GM10847 (cell line): ENCODE measurements around the gene CELA2A.

Source experiments
- POLR2A ChIP-seq: IDR thresholded peaks from 2 replicates; pipeline ENCODE4 v1.6.1; 2011; ENCODE audit not compliant: insufficient read length; ENCODE audit errors: extremely low read depth

Gene CELA2A

DNA sequence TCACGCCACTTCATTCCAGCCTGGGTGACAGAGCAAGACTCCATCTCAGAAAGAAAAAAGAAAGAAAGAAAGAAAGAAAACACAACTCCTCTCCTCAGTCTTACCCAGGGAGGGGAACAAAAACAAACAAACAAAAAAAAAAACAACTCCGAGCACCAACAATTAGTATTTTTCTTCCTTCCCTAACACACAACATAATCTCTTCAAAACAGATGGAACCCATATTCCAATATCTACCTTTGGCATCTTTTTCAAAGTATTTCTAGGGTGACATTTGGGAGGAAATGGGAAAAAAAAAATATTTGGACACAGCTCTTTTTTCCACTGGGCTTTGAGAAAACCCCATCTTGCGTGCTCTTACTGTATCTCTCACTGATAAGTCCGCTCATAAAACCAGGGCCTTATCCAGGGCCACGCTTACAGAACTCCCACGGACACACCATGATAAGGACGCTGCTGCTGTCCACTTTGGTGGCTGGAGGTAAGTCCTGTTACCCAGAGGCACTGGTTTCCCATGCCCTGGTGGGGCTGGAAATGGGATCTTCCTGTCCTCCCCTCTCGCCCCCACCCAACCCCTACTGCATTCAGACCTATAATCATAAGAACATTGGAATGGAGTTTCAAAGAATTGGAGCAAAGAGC, at the start of gene CELA2A:
Gene CELA2A, plus strand, starts transcription at position 420 of the 642 bp plus-strand sequence. Its CDS starts 22 bp downstream, at position 442.
- TF ChIP-seq POLR2A, result no peak

DNA sequence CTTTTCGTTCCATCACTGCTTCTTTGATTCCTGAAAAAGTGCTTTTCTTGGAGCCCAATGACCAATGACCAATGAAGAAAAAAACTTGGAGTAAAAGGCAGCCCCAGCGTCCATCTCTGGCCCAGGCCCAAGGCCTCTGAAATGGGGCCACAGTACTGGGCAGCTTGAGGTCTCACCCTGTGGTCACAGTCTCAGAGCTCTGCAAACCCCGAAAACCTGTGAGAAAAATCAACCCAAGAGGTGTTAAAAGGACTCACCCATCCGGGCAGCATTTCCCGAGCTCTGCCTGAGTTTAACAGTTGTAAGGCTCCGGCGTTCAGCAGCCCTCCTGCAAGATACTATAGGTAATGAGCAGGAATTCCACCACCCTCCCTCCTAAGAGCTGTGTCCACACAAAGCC, 49.0 kb upstream of the CELA2A start:
- no peak for TF ChIP-seq POLR2A

DNA sequence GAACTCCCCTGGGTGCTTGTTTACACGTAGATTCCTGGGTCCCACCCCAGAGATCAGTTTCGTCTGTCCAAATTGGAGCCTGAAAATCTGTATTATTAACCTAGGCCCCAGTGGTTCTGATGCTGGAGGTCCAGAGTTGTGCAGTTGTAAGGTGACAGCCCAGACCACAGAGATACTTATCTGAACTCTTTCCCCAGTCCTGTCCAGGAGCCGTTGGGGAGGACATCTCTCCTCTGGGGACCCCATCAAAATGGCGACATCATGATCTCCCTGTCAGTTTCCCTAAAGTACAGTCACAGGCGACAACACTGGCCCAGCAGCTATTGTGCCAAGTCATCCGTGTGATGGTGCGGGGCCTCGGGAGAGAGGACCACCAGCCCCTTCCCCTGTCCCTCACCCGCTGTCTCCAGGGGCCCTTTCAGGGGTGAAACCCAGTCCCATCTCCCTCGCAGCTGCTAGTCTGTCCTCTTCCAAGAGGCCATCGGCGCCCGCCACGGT, 47.6 kb upstream of the CELA2A start:
- TF ChIP-seq POLR2A, result no peak

DNA sequence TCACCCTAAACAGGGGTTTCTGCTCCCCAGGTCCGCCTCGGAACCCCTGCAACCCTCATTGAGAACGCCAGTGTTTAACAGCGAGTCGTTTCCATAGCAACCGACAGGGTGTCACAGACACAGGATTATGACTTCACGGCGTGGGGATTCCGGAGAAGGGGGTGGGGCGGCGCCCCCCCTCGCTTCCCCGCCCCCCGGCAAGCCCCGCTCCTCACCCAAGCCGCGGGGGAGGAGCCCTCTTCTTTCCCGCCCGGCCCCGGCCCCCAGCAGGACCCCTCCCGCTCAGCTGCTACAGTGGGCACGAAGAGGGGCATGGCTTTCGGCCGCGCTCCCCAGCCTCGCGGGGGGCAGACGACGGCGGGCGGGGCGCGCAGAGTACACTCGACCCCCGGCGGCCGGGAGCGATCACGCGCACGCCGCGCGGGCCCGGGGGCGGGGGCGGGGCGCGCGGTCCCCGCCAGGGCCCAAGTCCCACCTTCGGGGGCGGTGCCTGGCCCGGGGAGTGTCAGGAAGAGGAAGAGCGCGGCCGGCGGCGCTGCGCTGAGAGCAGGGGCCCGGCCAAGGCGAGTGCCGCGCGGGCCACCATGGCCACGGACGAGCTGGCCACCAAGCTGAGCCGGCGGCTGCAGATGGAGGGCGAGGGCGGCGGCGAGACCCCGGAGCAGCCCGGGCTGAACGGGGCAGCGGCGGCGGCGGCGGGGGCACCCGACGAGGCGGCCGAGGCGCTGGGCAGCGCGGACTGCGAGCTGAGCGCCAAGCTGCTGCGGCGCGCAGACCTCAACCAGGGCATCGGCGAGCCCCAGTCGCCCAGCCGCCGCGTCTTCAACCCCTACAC, 46.9 kb upstream of the CELA2A start, which contains the start of gene EFHD2:
Gene EFHD2, plus strand, starts transcription at position 501 of the 835 bp plus-strand sequence. Its CDS starts 84 bp downstream, at position 585.
- peak; percentile 86 for TF ChIP-seq POLR2A

DNA sequence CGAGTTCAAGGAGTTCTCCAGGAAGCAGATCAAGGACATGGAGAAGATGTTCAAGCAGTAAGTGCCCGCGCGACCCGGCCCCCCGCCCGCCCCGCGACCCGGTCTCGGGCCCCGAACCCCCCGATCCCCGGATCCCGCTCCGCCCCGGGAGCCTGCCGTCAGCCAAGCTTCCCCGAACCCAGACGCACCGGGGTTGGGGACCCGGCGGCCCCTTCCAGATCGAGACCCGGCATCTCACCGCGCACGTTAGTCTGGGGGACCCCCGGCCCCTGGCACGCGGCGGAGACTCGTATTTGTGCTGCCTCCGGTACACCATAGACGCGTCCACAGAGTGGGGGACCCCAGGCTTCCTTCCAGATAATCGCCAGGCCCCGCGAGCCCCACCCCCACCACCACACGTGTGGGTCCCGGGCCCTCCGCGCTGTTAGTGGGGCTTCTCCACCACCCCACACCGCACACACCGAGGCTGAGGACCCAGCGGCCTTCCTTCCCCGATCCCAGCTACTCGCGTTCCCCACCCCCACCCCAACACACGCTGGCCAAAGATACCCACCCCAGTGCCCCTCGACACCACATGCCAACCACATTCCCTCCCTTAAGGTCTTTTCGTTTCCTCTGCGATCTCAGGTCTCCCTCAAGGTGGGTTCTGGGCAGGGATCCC, 46.2 kb upstream of the CELA2A start:
- TF ChIP-seq POLR2A, result no peak

DNA sequence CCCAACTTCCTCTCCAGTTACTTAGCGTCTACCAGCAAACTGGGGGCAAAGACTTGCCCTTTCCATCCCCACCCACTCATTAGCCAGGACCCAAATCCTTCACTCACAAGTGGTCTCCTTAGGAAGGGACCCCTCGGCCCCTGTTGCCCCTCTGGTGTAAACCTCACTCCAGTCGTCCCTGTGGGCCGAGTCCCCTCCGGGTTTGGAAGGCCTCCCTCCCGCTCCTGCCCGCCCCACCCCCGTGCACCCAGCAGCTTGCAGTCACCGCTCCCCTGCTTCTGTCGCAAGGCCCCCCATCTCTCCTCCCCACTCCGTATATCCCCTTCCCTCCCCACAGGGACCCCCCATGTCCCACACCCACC, 45.7 kb upstream of the CELA2A start:
- no peak for TF ChIP-seq POLR2A

DNA sequence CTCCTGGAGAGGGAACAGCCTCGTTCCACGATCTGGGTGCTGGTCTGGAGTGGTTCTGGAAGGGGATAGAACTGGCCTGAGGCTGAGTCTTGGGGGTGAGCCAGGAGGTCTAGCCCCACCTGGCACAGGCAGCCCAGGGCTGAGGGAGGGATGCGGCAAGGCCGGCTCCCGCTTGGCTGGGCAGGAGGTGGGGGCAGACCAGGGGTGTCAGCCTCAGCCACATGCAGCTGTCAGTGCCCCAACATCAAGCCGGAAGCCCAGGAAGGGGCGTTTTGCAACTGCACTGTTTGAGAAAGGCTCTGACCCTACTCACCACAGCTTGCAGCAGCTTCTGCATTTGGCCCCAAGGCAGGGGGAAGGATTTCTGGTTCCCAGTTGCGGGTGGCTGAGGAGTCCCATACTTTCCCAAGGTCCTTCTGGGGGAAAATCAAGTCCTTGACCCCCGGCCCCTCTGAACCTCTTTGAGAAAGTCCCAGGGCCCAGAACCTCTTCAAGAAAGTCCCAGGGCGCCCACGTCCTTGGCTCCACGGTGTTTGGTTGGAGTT, 44.9 kb upstream of the CELA2A start:
- no peak for TF ChIP-seq POLR2A

DNA sequence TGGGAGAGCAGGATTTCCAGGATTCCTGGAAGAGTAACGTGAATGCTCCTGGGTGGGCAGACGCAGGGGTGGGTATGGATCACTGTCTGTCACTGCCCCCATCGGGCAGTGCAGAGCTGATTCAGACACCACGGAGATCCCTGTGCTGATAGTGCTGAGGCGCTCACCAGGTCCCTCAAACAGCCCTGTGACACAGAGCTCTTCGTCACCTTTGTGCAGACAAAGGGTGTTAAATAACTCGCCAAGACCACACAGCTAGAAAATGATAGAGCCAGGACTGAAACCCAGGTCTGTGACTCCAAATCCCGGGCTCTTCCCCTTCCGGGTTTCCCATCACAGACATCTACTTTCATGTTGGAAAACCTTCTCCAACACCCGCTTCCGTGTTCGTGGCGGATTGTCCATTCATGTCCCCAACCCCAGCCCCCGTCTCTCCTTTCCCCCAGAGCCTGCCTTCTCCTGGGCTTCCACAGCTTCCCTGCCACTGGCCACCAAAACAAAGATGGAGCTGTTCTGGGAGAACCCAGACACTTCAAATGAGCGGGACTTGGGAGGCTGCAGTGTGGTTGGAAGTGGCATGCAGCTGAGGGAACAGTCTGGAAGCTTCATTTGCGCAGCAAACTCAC, 44.2 kb upstream of the CELA2A start:
- no peak for TF ChIP-seq POLR2A

DNA sequence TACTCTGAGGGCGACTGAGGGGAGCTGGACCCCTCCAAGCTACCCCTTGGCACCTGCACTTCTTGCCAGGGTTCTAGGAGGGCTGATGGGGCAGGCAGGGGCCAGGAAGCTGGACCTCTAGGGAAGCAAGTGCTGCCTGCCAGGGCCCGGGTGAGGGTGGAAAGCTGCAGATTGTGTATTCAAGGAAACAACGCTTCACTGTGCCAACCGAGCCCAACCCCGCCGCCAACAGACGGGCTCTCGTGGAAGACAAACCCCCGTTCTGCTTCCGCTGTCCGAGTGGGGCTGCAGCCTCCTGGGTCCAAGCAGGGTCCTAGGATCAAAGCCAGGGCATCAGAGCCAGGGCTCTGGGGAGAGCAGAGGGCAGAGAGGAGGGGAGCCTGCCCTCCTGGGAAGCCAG, 43.7 kb upstream of the CELA2A start:
- no peak for TF ChIP-seq POLR2A

DNA sequence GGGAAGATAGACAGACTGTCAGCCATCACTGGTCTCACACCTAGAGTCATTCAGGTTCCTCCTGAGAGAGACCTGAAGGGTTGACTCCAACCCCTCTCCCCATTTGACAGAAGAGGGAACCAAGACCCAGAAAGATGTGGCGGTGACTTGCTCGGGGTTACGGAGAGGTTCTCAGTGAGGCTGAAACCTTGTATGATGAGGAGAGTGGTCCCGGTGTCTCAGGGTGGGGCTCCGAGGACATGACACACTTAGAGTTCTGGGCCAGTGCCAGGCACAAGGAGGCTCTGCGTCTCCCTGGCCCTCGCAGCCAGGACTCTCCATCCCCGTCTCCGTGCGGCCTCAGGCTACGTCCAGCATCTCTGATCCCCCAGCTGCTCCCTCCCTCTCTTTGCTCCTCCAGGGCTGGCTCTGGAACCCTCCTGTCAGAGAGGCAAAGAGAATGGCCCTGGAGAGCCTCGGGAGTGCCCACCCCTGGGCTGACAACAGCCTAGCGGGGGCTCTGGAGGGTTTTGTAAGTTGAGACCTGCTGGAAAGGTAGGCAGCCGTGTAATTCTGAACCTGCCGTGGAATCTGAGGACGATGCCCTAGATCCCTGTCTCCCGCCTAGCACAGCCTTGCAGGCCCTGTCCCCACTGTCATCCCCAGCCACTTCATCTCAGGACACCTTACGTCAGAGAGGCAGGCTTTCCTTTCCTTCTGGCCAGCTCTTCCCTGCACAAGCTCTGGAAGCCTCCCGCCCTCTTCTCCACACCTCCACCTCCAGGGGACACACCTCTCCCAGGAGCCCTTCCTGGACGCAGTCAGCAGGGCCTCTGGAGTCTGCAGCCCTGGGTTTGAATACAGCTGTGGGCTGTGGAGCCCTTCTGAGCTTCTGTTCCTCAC, 42.7 kb upstream of the CELA2A start:
- no peak for TF ChIP-seq POLR2A

DNA sequence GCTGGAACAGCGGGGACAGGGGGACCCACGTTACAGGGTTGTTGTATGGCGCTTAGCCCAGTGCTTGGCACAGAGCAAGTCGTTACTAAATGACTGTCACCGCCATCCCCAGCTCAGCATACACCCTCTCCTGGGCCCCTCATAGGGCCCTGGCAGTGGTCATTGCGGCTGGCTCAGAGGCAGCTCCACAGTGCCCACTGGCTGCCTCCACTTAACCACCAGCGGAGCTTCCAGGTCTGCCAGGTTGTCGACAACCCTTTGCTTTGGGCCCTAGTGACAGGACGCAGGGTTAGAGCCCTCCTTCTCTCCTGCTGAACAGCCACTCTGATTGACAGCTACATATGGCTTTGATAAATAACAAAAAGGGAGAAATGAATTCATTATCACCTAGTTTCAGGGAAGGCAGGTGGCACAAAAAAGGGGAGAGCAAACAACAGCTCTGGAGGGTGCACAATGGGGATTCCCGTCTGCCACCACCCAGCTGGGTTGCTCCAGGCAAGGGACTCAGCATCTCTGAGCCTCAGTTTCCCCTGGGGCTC, 42.0 kb upstream of the CELA2A start:
- no peak for TF ChIP-seq POLR2A

DNA sequence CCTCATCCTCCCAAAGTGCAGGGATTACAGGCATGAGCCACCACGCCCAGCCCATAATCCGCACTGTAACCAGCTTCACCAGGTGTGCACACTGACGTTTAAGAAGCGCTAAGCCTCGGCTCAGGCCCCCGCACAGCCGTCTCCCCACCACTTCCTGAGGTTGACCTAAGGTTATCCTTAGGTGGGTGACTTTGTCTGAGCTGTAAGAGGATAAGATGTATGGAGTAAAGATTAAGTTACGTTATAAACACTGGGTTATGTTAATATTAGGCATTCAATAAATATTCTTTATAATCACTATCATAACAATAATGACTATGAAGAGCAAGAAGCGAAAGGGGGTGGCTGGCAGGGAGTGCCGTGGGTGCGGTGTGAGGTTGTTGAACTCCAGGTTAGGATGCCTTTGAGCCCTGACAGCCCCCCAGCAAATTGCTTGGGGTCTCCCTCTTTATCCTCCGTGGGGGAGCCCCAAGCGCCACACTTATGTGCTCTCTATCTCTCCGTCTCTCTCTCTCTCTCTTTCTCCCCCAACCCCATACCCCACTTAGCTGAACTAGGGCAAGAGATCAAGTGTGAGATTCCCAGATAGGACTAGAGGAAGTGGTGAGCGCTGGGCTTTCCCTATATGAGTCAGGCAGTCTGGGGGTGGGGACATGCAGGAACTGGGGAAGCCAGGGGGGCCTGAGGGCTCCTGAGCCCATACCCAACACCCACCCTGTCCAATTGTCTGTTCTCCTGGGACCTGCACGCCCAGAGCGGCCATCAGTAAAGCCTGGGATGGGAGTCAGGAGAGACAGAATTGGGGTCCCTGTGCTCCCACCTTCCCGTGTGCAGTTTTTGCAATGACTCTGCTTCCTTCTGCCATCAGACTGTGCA, 39.2 kb upstream of the CELA2A start:
- no peak for TF ChIP-seq POLR2A
